IMR-90 (cell line): ENCODE results near the gene SLC38A5.

Experiments
- BHLHE40 ChIP-seq: fragments of 150-350 bp; IDR thresholded peaks from 2 replicates; pipeline ENCODE4 v1.6.1; 2016; ENCODE audit warnings: mild to moderate bottlenecking, low read depth, low read length
- CEBPB ChIP-seq: IDR thresholded peaks from 2 replicates; pipeline ENCODE4 v1.6.1; 2012; ENCODE audit warnings: low read depth, low read length, improper control_type of control experiment
- CTCF ChIP-seq: conservative IDR thresholded peaks from 2 replicates; pipeline ENCODE4 v1.5.1; 2012; ENCODE audit warnings: mild to moderate bottlenecking, low read depth, low read length, improper control_type of control experiment
- FOS ChIP-seq: fragments of 150-350 bp; IDR thresholded peaks from 2 replicates; pipeline ENCODE4 v1.6.1; 2016; ENCODE audit warnings: low read depth, low read length
- MXI1 ChIP-seq: IDR thresholded peaks from 2 replicates; pipeline ENCODE4 v1.6.1; 2012; ENCODE audit warnings: low read depth, mild to moderate bottlenecking, low read length, moderate library complexity, borderline replicate concordance
- POLR2A ChIP-seq: IDR thresholded peaks from 2 replicates; pipeline ENCODE4 v1.6.1; 2012; ENCODE audit warnings: mild to moderate bottlenecking, low read depth, low read length
- RAD21 ChIP-seq: IDR thresholded peaks from 2 replicates; pipeline ENCODE4 v1.6.1; 2012; ENCODE audit warnings: low read length, improper control_type of control experiment
- SMC3 ChIP-seq: fragments of 150-350 bp; IDR thresholded peaks from 2 replicates; pipeline ENCODE4 v1.6.1; 2016; ENCODE audit warnings: low read depth, mild to moderate bottlenecking, antibody characterized with exemption, low read length, moderate library complexity
- TF ChIP-seq, protein P1 (sequence below): fragments of 150-350 bp; IDR thresholded peaks from 2 replicates; pipeline ENCODE4 v1.6.1; 2017; ENCODE audit warnings: mild to moderate bottlenecking, antibody characterized with exemption, low read length, low read depth

DNA sequence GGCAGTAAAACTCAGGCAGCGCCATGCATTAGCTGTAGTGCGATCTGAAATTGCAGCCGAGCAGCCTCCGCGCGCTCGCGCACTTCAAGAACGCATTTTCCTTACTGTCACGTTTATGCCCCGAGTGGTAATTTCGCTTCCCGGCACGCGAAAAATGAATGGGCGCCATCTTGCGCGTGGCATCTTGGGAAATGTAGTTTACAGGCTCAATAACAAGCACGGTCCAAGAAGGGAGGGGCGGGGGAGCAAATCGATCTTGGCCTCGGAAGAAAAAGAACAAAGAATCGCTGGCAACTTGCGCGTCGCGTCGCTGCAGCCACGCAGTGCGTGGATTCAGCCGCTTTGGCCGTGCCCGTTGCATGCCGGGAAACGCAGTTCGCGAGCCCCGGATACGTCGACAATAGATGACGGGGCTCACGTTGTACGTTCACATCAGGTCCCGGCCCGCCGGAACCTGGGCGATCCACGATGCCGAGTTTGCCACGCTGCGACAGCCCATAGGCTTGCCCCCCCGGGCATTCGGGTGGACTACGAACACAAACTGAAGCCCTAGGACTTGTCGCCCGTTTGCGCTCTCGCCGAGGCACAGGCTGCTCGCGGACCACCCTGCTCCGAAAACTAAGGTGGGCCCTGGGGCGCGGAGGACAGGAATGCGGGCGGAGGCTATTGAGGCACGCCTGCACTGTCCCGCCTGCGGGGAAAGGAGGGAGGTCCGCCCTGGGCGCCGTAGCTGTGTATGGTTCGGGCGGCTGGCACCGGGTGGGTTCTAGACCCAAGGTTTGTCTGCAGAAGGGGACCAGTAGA is 5.9 kb upstream of the SLC38A5 start, which contains the start of gene FTSJ1:
- TF ChIP-seq CTCF (no peak), POLR2A (peak; percentile 75), FOS (no peak), SMC3 (no peak), MXI1 (peak; percentile 76; the same call in 1 of the 2 replicates), RAD21 (no peak), CEBPB (no peak), BHLHE40 (peak; percentile 90)
- TF ChIP-seq, protein P1, sequence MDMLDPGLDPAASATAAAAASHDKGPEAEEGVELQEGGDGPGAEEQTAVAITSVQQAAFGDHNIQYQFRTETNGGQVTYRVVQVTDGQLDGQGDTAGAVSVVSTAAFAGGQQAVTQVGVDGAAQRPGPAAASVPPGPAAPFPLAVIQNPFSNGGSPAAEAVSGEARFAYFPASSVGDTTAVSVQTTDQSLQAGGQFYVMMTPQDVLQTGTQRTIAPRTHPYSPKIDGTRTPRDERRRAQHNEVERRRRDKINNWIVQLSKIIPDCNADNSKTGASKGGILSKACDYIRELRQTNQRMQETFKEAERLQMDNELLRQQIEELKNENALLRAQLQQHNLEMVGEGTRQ = no peak
